DOHH2 (cell line): ENCODE data around the gene CDK18.

Experiments used
- H3F3A ChIP-seq: fragments of 200-600 bp; sonication (generic), shearing (Covaris generic); 2 replicates; pipeline ENCODE4 v1.6.0; 2016; ENCODE audit warnings: antibody characterized with exemption, mild to moderate bottlenecking; ENCODE audit not compliant: control insufficient read depth, insufficient read depth
- H3K27ac ChIP-seq: fragments of 200-600 bp; sonication (generic); 2 replicates; pipeline ENCODE4 v1.5.1; 2014; ENCODE audit warnings: low read depth, mild to moderate bottlenecking, low read length, moderate library complexity
- H3K27me3 ChIP-seq: fragments of 200-600 bp; sonication (generic); 2 replicates; pipeline ENCODE4 v1.6.1; 2014; ENCODE audit warnings: mild to moderate bottlenecking, low read length, mixed read lengths; ENCODE audit not compliant: control insufficient read depth
- H3K36me3 ChIP-seq: fragments of 200-600 bp; sonication (generic); 2 replicates; pipeline ENCODE4 v1.6.1; 2014; ENCODE audit warnings: mild to moderate bottlenecking, low read length, moderate library complexity, mixed read lengths; ENCODE audit not compliant: control insufficient read depth
- H3K4me1 ChIP-seq: fragments of 200-600 bp; sonication (generic); 2 replicates; pipeline ENCODE4 v1.6.1; 2014; ENCODE audit warnings: mild to moderate bottlenecking, low read length, mixed read lengths; ENCODE audit not compliant: control insufficient read depth
- H3K4me2 ChIP-seq: fragments of 200-600 bp; sonication (generic); 2 replicates; pipeline ENCODE4 v1.6.0; 2014; ENCODE audit warnings: mild to moderate bottlenecking, low read length, moderate library complexity
- H3K4me3 ChIP-seq: fragments of 200-600 bp; sonication (generic); 2 replicates; pipeline ENCODE4 v1.5.1; 2014; ENCODE audit warnings: mild to moderate bottlenecking, low read length, mixed read lengths
- H3K79me2 ChIP-seq: fragments of 200-600 bp; sonication (generic); 2 replicates; pipeline ENCODE4 v1.6.1; 2014; ENCODE audit warnings: mild to moderate bottlenecking, low read length, mixed read lengths; ENCODE audit not compliant: control insufficient read depth
- H3K9me2 ChIP-seq: fragments of 200-600 bp; sonication (generic); replicated peaks from 2 replicates; pipeline ENCODE4 v1.6.1; 2014; ENCODE audit warnings: mild to moderate bottlenecking, low read length, mixed read lengths; ENCODE audit not compliant: control insufficient read depth
- H3K9me3 ChIP-seq: fragments of 200-600 bp; sonication (generic); 2 replicates; pipeline ENCODE4 v1.6.1; 2014; ENCODE audit warnings: antibody characterized with exemption, low read length, mixed read lengths; ENCODE audit not compliant: control insufficient read depth, insufficient read depth
- H4K20me1 ChIP-seq: fragments of 200-600 bp; sonication (generic); 2 replicates; pipeline ENCODE4 v1.6.0; 2014; ENCODE audit warnings: low read depth, mild to moderate bottlenecking, antibody characterized with exemption, low read length, moderate library complexity; ENCODE audit not compliant: control insufficient read depth, insufficient read depth
- CTCF ChIP-seq: fragments of 200-600 bp; sonication (generic); IDR thresholded peaks from one replicate; pipeline ENCODE4 v1.5.1; 2014; ENCODE audit warnings: antibody characterized with exemption, mild to moderate bottlenecking, low read depth, low read length; ENCODE audit not compliant: poor library complexity, severe bottlenecking
- EZH2phosphoT487 ChIP-seq: fragments of 200-600 bp; sonication (generic); IDR thresholded peaks from 2 replicates; pipeline ENCODE4 v1.6.1; 2017; ENCODE audit warnings: borderline replicate concordance, mild to moderate bottlenecking, antibody characterized with exemption, low read length, moderate library complexity, mixed read lengths

Gene CDK18

DNA sequence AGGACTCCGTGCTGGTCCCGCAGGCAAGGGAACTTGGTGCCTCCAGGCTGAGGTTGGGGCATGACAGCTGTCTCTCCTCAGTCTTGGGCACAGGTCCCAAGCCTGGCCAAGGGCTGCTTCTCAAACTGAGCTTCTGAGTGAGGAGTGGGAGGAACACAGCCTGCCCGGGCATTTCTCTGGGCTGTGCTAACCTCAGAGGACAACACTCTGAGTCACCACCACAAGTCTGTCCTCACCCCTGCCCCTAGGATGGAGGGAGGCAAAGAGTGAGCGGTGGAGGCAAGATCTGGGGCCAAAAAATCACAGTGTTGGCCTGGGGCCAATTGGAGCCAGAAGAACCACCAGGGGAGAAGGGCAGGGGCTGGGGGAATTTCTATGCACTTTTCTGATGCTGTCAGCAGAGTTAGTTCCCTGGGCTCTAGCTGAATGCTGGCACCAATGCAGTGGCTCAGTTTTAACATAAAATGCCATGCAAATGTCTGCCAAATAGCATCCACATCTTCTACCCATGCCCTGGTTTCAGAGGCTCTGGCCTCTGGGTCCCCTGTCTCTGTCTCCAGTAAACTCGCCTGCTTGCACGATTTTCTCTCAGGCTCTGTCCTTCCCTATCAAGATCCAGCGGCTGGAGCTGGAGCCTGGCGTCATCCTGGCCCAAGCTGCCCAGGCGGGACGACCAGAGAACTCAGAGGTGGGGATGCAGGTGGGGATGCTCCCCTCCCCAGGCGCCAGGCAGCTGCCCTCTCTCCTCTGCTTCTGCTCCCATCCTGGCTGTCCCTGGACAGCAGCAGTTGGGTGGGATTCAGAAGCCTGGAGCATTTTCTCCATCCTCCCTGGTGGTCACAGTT, 11.0 kb upstream of the CDK18 start:
- TF ChIP-seq CTCF (no peak), EZH2phosphoT487 (no peak)
- H3K4me2 ChIP-seq: no peak overlapping the region
- no peaks in the 10 kb centered on the region for H3K79me2 ChIP-seq
- H3F3A ChIP-seq: no peaks in the 10 kb centered on the region
- H4K20me1 ChIP-seq: no peaks in the 10 kb centered on the region
- peaks cover 54% of the 10 kb centered on the region for H3K27me3 ChIP-seq
- no peak overlapping the region for H3K4me3 ChIP-seq
- H3K36me3 ChIP-seq: no peaks in the 10 kb centered on the region
- no peak overlapping the region for H3K27ac ChIP-seq
- H3K4me1 ChIP-seq: no peaks in the 10 kb centered on the region
- H3K9me3 ChIP-seq: no peaks in the 10 kb centered on the region
- H3K9me2 ChIP-seq: no peaks in the 10 kb centered on the region

DNA sequence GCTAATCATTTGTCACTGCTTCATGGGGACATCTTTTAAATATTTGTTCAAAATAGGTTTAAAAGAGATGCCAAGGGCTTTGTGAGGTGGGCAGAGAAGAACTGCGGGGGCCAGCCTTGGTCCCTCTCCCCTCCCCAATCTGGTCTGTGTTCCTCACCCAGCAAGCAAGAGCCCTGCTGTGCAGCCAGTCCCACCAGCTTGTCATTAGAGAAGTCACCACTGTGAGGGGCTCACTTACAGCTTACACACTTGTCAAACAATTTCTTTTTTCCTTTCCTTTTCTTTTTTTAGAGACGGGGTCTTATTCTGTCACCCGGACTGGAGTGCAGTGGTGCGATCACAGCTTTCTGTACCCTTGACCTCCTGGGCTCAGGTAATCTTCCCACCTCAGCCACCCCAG, 10.4 kb upstream of the CDK18 start:
- Histone ChIP-seq H3K4me1 (no peaks in the 10 kb centered on the region), H3F3A (no peaks in the 10 kb centered on the region), H4K20me1 (no peaks in the 10 kb centered on the region), H3K27ac (no peak overlapping the region), H3K9me2 (no peaks in the 10 kb centered on the region), H3K4me2 (no peak overlapping the region), H3K4me3 (no peak overlapping the region), H3K27me3 (peaks cover 52% of the 10 kb centered on the region), H3K79me2 (no peaks in the 10 kb centered on the region), H3K9me3 (no peaks in the 10 kb centered on the region), H3K36me3 (no peaks in the 10 kb centered on the region)
- no peak for TF ChIP-seq EZH2phosphoT487
- TF ChIP-seq CTCF: no peak

DNA sequence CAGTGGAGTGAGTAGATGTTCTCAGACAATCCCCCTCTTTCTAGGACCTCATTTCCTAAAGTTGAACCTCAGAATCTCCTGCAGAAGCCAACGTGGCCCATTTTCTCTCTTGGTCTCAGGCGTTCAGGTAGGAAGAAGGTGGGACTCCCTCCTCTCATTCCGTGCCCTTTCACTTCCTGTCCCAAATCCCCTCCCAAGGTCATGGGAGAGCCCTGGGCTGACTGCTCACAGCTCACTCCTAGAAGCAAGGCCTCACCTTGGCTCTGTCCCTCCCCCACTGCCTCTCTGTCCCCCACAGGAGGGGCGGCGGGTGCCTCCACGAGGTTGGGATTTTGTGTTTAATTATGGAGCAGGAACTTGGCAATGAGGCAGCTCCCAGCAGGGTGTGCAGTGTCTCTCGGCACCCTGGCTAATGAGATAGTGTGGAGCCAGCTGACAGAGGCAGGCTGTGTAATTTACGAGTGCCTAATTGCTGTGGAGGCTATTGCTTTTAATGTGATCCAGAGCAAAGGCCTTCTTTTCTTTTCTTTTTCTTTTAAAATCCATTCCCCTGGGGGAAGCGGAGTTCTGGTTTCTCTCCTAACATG, 9.1 kb upstream of the CDK18 start:
- Histone ChIP-seq H3K79me2 (no peaks in the 10 kb centered on the region), H3K4me2 (no peak overlapping the region)
- TF ChIP-seq EZH2phosphoT487: no peak
- TF ChIP-seq CTCF: no peak

More for the DNA sequence above, 9.1 kb upstream of the CDK18 start:
- Histone ChIP-seq H3K9me3 (no peaks in the 10 kb centered on the region), H3F3A (no peaks in the 10 kb centered on the region), H3K36me3 (no peaks in the 10 kb centered on the region), H4K20me1 (no peaks in the 10 kb centered on the region), H3K27me3 (peaks cover 44% of the 10 kb centered on the region), H3K9me2 (no peaks in the 10 kb centered on the region), H3K4me1 (no peaks in the 10 kb centered on the region), H3K4me3 (no peak overlapping the region), H3K27ac (no peak overlapping the region)
